ENCODE measurements around the gene LGR4. TPM values are rescaled to one million over a fixed set of nuclear protein-coding genes. Genes with fewer than 3 reads are reported as not detected.

LGR4 gene
- total RNA-seq, 1 experiment from 2014 or later, result 99.2 TPM

GRCh38 chr11:27355575-27356104 lies 117.0 kb downstream of the LGR4 start:
- H3K4me3 Mint-ChIP-seq, result no peak overlapping the region

More at GRCh38 chr11:27355575-27356104, 117.0 kb downstream of the LGR4 start:
- no peak overlapping the region for H2BK120ac ChIP-seq (ENCODE audit: low read depth, low read length, poor library complexity, severe bottlenecking)
- H4K20me1 ChIP-seq (ENCODE audit: control insufficient read depth, insufficient read depth, insufficient read length), result no peaks in the 10 kb centered on the region
- no peak overlapping the region for H4K8ac ChIP-seq (replicated peaks; ENCODE audit: insufficient read length, low read depth, low read length)
- H3K23ac ChIP-seq (ENCODE audit: insufficient read length, low read depth, low read length), result no peak overlapping the region
- no peaks in the 10 kb centered on the region for H3K9me3 ChIP-seq (ENCODE audit: control insufficient read depth, low read depth, low read length)
- H2BK15ac ChIP-seq (ENCODE audit: low read depth, low read length), result no peak overlapping the region
- no peaks in the 10 kb centered on the region for H3K79me2 ChIP-seq (ENCODE audit: insufficient read depth, low read length)
- no peak for DNase-seq
- no peaks in the 10 kb centered on the region for H3K79me1 ChIP-seq (ENCODE audit: insufficient read depth, low read depth, low read length, poor library complexity, severe bottlenecking)
- TF ChIP-seq CTCF (conservative IDR thresholded peaks at IDR 0.05), result no peak
- no peaks in the 10 kb centered on the region for H3K9me3 Mint-ChIP-seq
- H2BK20ac ChIP-seq (ENCODE audit: low read depth, low read length, poor library complexity, severe bottlenecking), result no peak overlapping the region
- no peak overlapping the region for H4K91ac ChIP-seq (ENCODE audit: insufficient read length, low read depth, low read length)
- no peak overlapping the region for H3K14ac ChIP-seq (ENCODE audit: insufficient read depth, low read length)
- no peak overlapping the region for H3K9ac ChIP-seq (ENCODE audit: extremely low read depth, insufficient read length, low read length)
- H2BK12ac ChIP-seq (ENCODE audit: insufficient read length, low read depth, low read length), result no peak overlapping the region
- no peaks in the 10 kb centered on the region for H3K27me3 ChIP-seq (ENCODE audit: insufficient read depth, low read length)
- no CpG with 5 or more reads among the region's 3 CpGs for WGBS (ENCODE audit: extremely low coverage, insufficient read length, low lambda C conversion rate)
- H3T11ph ChIP-seq (ENCODE audit: low read length), result no peak overlapping the region
- no peak overlapping the region for H3K18ac ChIP-seq (ENCODE audit: insufficient read length, low read depth, low read length)
- no peak overlapping the region for H2AK5ac ChIP-seq (ENCODE audit: insufficient read length, low read length)
- H4K5ac ChIP-seq (ENCODE audit: insufficient read length, low read depth, low read length), result no peak overlapping the region
- H3K4me1 Mint-ChIP-seq, result peaks cover 55 to 62% of the 10 kb centered on the region in 2 experiments
- H3K56ac ChIP-seq (ENCODE audit: insufficient read length, low read depth, low read length), result no peak overlapping the region
- no peak overlapping the region for H3K4me2 ChIP-seq (ENCODE audit: insufficient read depth, insufficient read length, low read length)
- no peak overlapping the region for H3K27ac Mint-ChIP-seq
- H3K27me3 Mint-ChIP-seq (ENCODE audit: low read depth), result no peaks in the 10 kb centered on the region; the same call in 1 of the 2 replicates
- no peaks in the 10 kb centered on the region; the same call in 1 of the 2 replicates for H3K4me1 ChIP-seq (ENCODE audit: insufficient read depth, low read length)
- no peak overlapping the region for H3K27ac ChIP-seq (ENCODE audit: insufficient read length, low read depth, low read length)
- no peak overlapping the region for H2BK5ac ChIP-seq (ENCODE audit: insufficient read length, low read length)
- no peaks in the 10 kb centered on the region for H3K23me2 ChIP-seq (ENCODE audit: insufficient read length, low read depth, low read length, poor library complexity, severe bottlenecking)
- no peak overlapping the region for H2AFZ ChIP-seq (ENCODE audit: low read length)
- H3K36me3 Mint-ChIP-seq (ENCODE audit: insufficient read depth in 1 of 3, low read depth in 3 of 3), result peaks cover 2 to 20% (median 14%) of the 10 kb centered on the region in 3 experiments
- H3K4ac ChIP-seq (ENCODE audit: low read depth, low read length), result no peak overlapping the region

Data from H9 (cell line).